K562 (cell line): ENCODE data around the gene HTR5A. TPM values are rescaled to one million over a fixed set of nuclear protein-coding genes. Genes with fewer than 3 reads are reported as not detected.
A peak's percentile ranks its signal among the peaks of the same experiment; 100 is the strongest.

Source experiments
- CBFA2T3 ChIP-seq: fragments of 450-650 bp; IDR thresholded peaks from 2 replicates; pipeline ENCODE4 v1.6.1; 2017
- CREM ChIP-seq: IDR thresholded peaks from 2 replicates; pipeline ENCODE4 v1.6.1; 2014; ENCODE audit warnings: antibody characterized with exemption, low read depth
- HDAC6 ChIP-seq: IDR thresholded peaks from 2 replicates; pipeline ENCODE4 v1.6.1; 2012; ENCODE audit warnings: low read depth, mild to moderate bottlenecking, control low read depth, inconsistent platforms, low read length, moderate library complexity
- KLF6 ChIP-seq: fragments of 250-450 bp; sonication (Bioruptor Pico); IDR thresholded peaks from 2 replicates; pipeline ENCODE4 v1.4.0; 2020; ENCODE audit warnings: mild to moderate bottlenecking, moderate library complexity, borderline replicate concordance
- PHB2 ChIP-seq: fragments of 450-650 bp; IDR thresholded peaks from 2 replicates; pipeline ENCODE4 v1.6.1; 2017; ENCODE audit warnings: low read depth
- PTTG1 ChIP-seq: fragments of 450-650 bp; IDR thresholded peaks from 2 replicates; pipeline ENCODE4 v1.6.1; 2016; ENCODE audit warnings: low read depth, mild to moderate bottlenecking, missing genetic modification characterization, missing compliant biosample characterization
- ZNF23 ChIP-seq: fragments of 250-450 bp; sonication (Bioruptor Pico); IDR thresholded peaks from 2 replicates; pipeline ENCODE4 v1.4.0; 2020; ENCODE audit warnings: mild to moderate bottlenecking
- ZNF583 ChIP-seq: fragments of 250-450 bp; sonication (Bioruptor Pico); IDR thresholded peaks from 2 replicates; pipeline ENCODE4 v1.4.0; 2020
- ZNF589 ChIP-seq: fragments of 200-800 bp; sonication (Bioruptor generic); IDR thresholded peaks from 2 replicates; pipeline ENCODE4 v1.6.1; 2016; ENCODE audit warnings: low read depth, missing genetic modification characterization, missing compliant biosample characterization
- ZSCAN32 ChIP-seq: fragments of 450-650 bp; formaldehyde crosslinking; IDR thresholded peaks from 2 replicates; pipeline ENCODE4 v1.4.0; 2020; ENCODE audit warnings: mild to moderate bottlenecking, moderate library complexity
- polyA plus RNA-seq, 8 experiments: library from polyadenylated mRNA; depleted of rRNA in 4 of 8; stranded (reverse) in 5 of 8; unstranded in 3 of 8; fragments of >200 nt; fragmentation: Nextera tagmentation in 2 of 8; fragmentation: Illumina TruSeq in 1 of 8; extraction: Ambion mirVana in 2 of 8; extraction: Trizol in 1 of 8; gene quantifications; 2 replicates each; pipeline versions ENCODE4 v1.2.1 to v1.2.3, GENCODE V29; 2011 to 2014; ENCODE audit warnings: inconsistent platforms in 1 of 8, missing spikeins in 1 of 8
- total RNA-seq, 7 experiments: library from RNA; depleted of rRNA in 6 of 7; stranded (reverse); fragments of >200 nt in 6 of 7; fragmentation: Illumina TruSeq in 2 of 7; extraction: Trizol in 2 of 7; gene quantifications; 2 replicates each; pipeline versions ENCODE4 v1.2.1 to v1.2.3, GENCODE V29; 2011 to 2021; ENCODE audit warnings: low replicate concordance in 1 of 7
- TF ChIP-seq, protein P1 (sequence below): fragments of 450-650 bp; IDR thresholded peaks from 2 replicates; pipeline ENCODE4 v1.7.0; 2016; ENCODE audit warnings: borderline replicate concordance
- TF ChIP-seq, protein P2 (sequence below): sonication (generic); formaldehyde crosslinking; IDR thresholded peaks from 2 replicates; pipeline ENCODE4 v1.8.1; 2023; ENCODE audit warnings: mild to moderate bottlenecking, missing genetic modification reagents, moderate library complexity
- TF ChIP-seq, protein P3 (sequence below): fragments of 450-650 bp; conservative IDR thresholded peaks from 2 replicates; pipeline ENCODE4 v1.6.1; 2016; ENCODE audit warnings: missing genetic modification characterization, low read depth, mild to moderate bottlenecking, control low read depth, missing compliant biosample characterization
- TF ChIP-seq, protein P4 (sequence below): fragments of 250-450 bp; sonication (Bioruptor Pico); IDR thresholded peaks from 2 replicates; pipeline ENCODE4 v1.5.0; 2021; ENCODE audit warnings: mild to moderate bottlenecking, moderate library complexity
- TF ChIP-seq, protein P5 (sequence below): fragments of 250-450 bp; sonication (Bioruptor Pico); IDR thresholded peaks from 2 replicates; pipeline ENCODE4 v1.8.0; 2021; ENCODE audit warnings: moderate library complexity, mild to moderate bottlenecking, inconsistent platforms

HTR5A gene
- total and polyA plus RNA-seq, 9 of the 15 experiments (the other 6 are each of a cell fraction or from before 2014, with no cell fraction given), result 0.06 TPM; not detected in 8

DNA sequence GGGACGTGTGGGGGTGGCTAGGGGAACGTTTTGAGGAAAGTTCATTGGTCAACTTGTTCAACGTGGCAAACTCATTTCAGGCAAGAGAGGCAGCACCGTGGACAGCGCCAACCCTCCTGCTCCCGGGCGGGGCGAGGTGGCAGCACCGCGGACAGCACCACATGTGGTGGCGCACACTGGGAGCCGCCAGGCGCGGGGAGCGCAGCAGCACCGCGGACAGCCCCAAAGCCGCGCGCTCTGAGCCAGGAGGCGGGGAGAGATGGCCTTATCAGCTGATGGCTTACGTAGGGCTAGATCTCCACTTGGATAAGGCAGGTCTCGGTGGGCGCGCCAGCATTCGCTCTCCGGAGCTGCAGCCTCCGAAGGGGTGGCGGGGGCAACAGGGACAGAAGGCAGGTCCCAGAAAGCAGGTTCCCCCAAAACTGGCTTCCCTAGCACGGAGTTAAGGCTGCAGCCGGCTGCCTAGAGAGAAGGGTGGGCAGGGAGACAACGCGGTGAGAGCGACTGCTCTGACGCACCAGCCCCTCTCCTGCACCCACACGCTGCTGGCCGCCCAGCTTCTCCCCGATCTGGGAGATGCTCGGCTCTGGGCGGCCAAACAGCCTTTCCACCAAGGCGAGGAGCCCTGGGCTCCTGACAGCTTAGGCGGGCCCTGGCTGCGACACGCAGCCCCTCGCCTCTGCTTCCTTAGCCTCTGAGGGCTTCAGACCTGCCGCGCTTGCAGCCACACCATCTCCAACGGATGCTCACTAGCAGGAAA, at the start of gene HTR5A (continued):
- TF ChIP-seq ZNF589 (peak; percentile 99), CREM (peak; percentile 89), CBFA2T3 (no peak), HDAC6 (peak; percentile 88), ZNF583 (CRISPR knock-in tag) (peak; percentile 97), PHB2 (no peak), ZNF23 (CRISPR knock-in tag) (peak; percentile 76), ZSCAN32 (peak; percentile 26; the same call in 1 of the 2 replicates), KLF6 (peak; percentile 92; the same call in 1 of the 2 replicates), PTTG1 (no peak)
- TF ChIP-seq, protein P1, sequence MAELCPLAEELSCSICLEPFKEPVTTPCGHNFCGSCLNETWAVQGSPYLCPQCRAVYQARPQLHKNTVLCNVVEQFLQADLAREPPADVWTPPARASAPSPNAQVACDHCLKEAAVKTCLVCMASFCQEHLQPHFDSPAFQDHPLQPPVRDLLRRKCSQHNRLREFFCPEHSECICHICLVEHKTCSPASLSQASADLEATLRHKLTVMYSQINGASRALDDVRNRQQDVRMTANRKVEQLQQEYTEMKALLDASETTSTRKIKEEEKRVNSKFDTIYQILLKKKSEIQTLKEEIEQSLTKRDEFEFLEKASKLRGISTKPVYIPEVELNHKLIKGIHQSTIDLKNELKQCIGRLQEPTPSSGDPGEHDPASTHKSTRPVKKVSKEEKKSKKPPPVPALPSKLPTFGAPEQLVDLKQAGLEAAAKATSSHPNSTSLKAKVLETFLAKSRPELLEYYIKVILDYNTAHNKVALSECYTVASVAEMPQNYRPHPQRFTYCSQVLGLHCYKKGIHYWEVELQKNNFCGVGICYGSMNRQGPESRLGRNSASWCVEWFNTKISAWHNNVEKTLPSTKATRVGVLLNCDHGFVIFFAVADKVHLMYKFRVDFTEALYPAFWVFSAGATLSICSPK, result no peak
- TF ChIP-seq, protein P2, sequence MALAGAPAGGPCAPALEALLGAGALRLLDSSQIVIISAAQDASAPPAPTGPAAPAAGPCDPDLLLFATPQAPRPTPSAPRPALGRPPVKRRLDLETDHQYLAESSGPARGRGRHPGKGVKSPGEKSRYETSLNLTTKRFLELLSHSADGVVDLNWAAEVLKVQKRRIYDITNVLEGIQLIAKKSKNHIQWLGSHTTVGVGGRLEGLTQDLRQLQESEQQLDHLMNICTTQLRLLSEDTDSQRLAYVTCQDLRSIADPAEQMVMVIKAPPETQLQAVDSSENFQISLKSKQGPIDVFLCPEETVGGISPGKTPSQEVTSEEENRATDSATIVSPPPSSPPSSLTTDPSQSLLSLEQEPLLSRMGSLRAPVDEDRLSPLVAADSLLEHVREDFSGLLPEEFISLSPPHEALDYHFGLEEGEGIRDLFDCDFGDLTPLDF (CRISPR knock-in tag), result peak; percentile 100
- TF ChIP-seq, protein P3, sequence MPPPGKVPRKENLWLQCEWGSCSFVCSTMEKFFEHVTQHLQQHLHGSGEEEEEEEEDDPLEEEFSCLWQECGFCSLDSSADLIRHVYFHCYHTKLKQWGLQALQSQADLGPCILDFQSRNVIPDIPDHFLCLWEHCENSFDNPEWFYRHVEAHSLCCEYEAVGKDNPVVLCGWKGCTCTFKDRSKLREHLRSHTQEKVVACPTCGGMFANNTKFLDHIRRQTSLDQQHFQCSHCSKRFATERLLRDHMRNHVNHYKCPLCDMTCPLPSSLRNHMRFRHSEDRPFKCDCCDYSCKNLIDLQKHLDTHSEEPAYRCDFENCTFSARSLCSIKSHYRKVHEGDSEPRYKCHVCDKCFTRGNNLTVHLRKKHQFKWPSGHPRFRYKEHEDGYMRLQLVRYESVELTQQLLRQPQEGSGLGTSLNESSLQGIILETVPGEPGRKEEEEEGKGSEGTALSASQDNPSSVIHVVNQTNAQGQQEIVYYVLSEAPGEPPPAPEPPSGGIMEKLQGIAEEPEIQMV (tag), result peak; percentile 58; the same call in 1 of the 2 replicates
- TF ChIP-seq, protein P4, sequence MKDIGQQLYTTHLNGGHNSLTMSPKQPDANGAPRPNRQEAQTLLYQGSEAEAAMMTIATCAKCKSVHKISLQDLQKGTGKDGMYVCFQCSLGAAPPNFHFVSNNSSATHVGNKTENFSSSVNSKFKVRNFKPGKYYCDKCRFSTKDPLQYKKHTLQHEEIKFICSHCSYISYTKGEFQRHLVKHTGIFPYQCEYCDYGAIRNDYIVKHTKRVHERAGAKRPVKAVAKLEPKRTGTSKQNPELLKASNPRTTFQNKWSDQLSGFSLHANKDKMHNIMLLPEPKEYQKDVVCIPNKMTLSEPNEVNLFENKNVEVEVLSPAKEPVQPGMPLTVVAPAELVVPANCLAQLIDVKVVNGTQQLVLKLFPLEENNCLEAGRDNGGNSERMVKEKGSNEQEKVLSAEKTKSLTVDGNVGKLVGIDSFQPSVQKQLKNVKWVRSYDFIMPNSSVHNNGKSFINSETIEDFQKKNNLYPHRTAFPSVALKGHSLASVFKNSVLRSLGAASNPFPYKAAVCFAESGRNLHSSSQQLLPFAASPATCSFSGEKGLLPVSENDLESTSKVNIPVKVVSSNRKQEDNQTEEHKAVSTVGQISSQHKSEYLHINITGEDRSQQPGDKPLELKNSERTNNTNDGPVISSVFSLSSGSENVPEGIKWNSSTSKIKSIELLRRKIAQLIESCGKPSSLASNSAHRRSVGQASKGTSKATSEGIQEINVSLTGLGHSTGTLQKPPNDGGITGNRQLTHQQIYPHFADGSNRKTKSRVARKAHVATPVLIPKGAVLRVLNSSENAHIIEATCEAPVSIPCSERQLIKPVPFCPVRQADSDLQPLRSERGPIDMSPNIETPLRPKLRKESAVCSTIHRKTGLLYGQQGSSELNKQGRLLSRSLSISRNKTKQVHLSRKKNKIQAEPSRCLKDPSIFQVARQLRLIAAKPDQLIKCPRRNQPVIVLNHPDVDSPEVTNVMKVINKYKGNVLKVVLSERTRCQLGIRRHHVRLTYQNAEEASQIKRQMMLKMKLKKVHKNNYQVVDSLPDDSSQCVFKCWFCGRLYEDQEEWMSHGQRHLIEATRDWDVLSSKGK (CRISPR knock-in tag), result no peak
- TF ChIP-seq, protein P5, sequence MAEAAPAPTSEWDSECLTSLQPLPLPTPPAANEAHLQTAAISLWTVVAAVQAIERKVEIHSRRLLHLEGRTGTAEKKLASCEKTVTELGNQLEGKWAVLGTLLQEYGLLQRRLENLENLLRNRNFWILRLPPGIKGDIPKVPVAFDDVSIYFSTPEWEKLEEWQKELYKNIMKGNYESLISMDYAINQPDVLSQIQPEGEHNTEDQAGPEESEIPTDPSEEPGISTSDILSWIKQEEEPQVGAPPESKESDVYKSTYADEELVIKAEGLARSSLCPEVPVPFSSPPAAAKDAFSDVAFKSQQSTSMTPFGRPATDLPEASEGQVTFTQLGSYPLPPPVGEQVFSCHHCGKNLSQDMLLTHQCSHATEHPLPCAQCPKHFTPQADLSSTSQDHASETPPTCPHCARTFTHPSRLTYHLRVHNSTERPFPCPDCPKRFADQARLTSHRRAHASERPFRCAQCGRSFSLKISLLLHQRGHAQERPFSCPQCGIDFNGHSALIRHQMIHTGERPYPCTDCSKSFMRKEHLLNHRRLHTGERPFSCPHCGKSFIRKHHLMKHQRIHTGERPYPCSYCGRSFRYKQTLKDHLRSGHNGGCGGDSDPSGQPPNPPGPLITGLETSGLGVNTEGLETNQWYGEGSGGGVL, result no peak
